HG03095 (cell line): ENCODE data around the gene EPB42.
"Not testable (repeated sequence)": the region's sequence is repeated elsewhere in the genome, so short reads cannot be mapped to it uniquely, and the experiment has no call there.

Experiments
- ATAC-seq: cut with Tn5 transposase; IDR thresholded peaks from one replicate; pipeline ENCODE4 v1.9.1; 2021; ENCODE audit warnings: moderate library complexity; ENCODE audit not compliant: unreplicated experiment

The EPB42 gene

DNA sequence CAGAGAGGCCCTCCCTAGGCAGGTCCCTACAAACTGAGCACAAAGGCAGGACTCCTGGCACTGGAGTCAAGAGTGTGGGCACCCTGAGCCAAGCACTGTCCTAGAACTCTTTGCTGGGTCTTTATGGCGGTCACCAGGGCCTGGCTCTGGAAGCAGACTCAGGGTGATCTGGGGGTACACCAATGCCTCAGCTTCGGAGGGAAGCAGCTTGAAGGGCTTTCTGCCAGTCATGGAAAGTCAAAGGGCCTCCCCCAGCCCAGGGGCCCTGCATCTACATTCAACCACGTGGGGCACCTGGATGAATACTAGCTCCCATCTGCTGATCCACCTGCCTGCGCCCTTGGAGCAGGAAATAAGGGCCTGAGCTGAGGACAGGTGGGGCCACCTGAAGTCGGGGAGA is 7.4 kb downstream of the EPB42 start:
- no peak for ATAC-seq

DNA sequence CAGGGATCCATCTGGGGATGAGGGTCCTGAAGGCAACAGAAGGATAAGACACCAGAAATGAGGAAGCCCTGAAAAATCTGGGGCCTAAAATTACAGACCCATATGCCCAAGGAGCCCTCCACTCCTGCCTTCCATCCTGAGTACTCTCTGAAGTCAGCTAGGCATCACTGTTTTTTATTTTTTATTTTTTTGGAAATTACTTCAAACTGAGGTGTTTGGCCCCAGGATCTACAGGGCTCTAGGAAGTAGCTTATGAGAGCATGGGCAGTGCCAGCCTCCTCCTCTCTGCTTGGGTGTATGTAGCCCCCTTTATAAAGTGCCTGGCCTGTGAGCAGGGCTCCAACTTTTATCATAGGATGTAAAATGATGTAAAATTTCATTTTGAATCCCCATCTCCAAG is 7.9 kb downstream of the EPB42 start:
- no peak for ATAC-seq

DNA sequence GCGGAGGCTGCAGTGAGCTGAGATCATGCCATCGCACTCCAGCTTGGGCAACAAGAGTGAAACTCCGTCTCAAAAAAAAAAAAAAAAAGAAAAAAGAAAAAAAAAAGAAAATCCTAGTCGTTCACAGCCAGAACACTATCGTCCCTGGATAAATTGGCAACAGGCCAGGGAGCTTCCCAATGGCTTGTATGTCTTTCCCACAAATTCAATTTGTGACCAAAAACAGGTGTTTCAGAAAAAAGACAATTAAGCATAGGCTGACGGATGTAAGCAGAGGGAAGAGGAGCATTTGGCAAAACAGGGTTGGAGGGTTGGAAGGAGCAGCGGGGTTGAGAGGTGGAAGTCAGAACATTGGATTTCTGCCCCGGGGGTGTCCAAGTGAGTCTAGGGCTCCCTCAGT is 8.5 kb downstream of the EPB42 start:
- ATAC-seq, result no peak

DNA sequence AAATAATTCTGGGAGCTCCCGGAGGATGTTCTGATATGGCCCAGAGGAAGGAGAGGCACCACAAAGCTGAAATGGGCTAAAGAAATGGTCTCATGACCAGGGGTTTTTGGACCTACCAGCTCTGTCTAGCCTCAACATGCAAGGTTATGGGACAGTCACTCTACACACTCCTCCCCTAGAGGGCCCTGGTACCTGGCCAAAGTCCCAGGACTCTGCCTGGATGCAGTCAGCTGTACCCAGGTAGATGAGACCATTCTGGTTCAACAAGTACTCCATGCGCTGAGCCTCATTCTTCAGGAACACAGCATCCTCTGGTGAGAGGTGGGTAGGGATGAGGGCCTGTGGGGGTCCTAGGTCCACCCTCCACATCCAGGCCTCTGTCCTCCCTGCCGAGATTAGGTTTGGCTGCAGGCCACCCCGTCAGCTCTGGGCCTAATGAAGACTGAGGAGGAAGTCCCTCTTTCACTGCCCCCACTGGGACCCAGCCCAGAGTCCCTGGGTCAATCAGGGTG is 9.5 kb downstream of the EPB42 start:
- no peak for ATAC-seq

DNA sequence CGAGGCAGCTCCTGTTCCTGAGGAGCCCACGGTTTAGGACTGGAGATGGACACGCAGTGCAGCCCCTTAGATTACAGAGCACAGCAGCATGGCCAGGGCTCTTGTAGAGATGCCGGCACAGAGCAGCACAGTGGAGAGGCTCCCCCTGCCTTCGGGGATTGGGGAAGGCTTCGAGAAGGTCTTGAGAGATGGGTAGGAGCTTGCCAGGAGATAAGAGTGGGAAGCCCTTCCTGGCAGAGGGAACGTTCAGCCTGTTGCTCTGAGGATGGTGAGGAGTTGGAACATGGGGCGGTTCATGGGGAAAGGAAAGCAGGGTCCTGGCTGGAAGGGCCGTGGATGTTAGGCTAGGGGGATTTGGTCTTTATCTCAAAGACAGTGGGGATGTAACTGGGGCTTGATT is 10.0 kb downstream of the EPB42 start:
- no peak for ATAC-seq

DNA sequence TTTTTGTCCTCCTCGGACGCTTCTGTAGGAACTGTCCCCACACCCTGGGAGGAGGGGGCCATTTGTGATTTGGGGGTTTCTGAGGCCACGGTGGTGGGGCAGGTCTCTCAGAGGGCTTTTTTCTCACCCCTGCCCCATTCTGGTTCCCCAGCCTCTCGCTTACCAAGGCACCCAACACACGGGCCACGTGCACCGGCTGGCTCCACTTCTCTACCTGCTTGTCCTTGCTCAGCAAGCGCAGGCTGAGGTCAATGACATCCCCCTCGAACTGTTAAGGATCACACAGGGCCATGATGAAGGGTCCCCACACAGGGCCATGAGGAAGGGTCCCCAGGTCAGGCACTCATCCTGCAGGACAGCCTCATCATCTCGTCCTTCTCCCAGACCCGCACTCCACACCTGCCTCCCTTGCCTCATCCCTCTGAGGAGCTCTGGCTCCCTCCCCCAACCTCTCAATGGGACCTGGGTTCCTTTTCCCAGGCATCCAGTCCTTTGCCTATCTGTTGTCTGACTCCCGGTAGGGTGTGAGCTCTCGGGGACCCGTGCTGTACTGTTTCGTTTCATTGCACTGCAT is 10.6 kb downstream of the EPB42 start:
- ATAC-seq, result no peak

DNA sequence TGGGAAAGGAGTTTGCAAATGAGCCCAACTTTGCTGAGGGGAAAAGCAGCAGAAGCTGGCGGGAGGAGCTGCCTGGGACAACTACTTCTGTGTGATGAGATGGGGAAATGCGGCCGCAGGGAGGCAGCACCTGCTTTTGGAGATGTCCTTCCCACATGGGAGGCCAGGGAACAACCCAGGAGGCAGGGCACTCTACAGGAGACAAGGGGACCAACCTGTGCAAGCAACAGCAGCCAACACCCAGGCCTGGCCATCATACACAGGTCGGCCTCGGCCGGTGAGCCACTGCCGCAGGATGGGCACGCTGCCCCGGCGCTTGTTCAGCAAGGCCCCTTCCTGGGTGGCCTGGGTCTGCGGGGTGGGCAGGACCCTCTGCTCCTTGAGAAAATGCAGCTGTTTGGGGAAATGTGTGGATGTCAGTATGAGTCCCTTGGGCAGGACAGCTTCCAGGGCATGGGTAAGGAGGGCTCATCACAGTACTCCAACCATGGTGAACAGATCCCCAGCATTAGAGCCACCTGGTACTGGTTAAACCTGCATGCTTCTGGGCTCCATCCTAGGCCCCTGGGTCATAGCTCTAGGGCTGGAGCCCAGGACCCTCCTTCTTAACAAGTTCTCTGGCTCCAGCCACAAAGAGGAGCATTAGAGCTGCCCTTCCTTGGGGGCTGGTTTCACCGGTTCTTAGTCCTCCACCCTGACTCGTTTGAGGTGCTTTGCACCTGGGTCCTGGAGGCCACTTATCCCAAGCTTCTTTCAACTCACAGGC is 11.6 kb downstream of the EPB42 start:
- no peak for ATAC-seq

DNA sequence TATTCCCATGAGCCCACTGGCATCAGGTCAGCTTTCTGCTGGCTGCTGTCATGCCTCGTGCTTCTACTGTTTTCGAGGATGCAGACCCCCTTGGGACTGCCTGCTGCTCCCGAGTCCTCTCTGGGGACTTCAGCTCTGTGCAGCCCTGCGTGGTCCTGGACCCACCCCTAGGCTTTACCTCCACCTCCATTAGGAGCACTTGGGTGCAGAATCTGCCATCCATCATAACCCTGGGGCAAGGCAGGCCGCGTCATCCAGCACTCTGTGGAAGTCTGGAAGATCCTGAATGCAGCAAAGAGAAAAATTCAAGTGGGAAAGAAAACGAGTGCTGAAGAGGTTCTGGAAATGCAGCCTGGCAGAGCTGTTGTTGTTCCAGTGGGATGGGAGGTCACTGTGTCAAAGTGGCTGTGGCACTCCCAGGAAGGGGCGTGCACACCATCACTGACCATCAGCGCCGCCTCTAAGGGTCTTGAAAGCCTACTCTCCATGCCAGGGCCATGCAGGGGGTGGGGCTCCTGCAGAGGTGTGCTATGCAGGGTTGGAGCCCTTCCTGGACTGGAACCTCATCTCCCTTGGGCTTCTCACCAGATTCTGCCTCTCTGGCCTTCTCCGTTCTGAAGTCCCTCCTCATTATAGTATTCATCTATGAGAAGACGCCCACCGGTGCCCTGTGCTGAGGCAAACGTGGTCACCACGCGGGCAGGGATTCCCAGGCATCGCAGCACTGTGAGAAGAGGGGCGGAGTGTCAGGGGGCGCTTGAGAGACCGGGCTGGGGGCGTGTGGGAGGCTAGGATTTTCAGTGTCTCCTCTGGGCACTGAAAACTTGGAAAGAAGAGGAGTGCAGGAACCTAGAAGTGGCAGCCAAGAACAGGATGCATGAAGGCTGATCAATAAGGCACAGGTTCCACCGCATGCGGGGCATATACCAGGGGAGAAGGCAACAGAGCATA is 12.5 kb downstream of the EPB42 start:
- ATAC-seq, result no peak

DNA sequence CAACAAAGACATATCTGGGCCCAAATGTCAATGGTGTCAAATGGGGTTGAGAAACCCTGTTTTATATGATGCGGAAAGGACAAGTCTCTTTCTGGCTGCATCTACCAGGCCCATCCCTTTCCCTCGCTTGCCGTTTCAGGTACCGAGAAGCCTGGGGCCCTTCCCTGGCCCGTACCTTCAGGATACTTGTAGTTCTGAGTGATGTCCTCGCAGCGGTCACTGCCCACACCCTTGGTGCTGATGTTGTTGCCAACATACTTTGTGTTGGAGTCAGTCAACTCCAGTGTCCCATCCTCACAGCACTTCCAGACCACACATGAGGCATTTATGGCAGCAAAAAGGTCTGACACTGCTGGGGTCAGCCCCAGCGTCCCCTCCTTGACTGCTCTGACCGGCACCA is 13.8 kb downstream of the EPB42 start:
- ATAC-seq, result no peak

DNA sequence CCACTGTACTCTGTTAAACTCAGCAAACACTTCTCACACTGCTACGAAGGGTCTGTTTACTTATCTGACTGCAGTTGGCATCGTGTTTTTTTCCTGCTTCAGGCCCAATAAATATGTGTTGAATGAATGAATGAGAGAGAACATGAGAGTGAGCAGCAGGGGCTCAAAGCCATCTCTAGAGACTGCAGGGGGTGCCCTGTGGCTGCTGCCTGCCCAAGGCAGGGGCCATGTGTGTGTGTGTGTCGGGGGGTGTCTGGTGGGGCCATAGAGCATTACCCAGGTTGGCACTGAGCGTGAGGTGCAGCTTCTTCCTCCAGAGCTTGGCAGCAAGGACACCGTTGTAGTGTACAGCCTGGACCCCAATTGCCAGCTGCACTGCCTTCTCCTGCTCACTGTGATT is 14.8 kb downstream of the EPB42 start:
- ATAC-seq, result no peak

DNA sequence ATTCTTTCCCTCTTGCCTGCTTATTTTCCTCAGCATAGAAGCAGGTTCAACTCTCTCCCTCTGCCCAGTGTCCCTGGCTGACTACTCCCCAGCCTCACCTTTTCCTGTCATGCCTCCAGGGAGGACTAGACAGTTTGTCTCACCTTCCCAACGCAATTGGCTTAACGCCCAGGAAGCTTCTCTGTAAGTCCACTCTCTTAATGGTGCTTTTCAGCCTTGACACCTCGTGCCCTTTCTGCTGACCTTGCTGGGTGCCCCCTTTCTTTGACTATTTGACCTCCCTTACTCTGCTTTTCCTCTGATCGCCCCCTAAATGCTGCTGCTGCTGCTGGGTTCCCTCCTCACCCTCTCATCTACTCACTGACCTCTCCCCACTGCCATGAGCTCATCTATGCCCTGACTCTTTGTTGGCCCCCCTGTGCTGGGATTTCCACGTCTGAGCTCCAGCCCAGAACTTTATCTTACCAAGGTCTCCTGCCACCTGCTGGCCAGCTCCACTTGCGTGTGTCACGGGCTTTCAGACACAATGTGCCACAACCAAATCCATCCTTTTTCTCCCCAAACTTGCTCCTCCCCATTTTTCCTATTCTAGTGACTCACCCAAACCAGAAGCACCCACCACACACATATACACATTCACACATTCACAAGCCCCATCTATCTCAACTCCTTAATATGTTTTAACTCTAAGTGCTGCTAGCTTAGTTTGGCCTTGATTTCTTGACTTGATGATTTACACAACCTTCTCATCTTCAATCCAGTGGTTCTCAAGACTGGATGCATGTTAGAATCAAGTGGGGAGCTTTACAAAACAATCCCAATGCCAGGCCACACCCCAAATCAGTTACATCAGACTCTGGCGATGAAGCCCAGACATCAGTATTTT is 16.6 kb downstream of the EPB42 start:
- ATAC-seq, result no peak

DNA sequence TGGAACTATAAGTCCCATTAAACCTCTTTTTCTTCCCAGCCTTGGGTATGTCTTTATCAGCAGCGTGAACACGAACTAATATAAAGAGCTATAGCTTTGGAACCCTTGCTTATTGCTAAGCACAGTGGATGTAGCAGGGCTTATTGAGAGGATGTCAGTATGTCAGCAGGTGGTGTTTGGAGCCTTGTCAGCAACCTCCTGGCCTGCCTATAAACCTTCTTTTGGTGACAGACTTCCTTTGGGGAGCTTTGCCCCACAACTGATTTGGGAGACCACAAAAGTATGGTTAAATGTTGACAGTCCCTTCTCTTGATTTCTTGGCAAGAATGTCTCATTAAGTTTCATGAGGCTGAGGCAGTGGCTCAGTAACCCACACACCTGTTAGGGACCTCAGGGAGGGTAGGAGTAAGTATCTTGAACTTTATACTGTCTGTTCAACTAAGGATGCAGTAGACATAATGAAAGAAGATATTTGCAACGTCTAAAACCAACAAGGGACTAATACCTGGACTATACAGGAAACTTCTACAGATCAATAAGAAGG is 20.8 kb downstream of the EPB42 start:
- ATAC-seq, result no peak

DNA sequence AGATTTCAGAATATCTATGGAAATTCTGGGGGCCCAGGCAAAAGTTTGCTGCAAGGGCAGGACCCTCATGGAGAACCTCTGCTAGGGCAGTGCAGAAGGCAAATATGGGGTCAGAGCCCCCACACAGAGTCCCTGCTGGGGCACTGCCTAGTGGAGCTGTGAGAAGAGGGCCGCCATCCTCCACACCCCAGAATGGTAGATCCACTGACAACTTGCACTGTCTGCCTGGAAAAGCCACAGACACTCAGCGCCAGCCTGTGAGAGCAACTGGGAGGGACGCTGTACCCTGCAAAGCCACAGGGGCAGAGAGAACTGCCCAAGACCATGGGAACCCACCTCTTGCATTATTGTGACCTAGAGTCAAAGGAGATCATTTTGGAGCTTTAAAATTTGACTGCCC is 21.8 kb downstream of the EPB42 start:
- ATAC-seq, result no peak

DNA sequence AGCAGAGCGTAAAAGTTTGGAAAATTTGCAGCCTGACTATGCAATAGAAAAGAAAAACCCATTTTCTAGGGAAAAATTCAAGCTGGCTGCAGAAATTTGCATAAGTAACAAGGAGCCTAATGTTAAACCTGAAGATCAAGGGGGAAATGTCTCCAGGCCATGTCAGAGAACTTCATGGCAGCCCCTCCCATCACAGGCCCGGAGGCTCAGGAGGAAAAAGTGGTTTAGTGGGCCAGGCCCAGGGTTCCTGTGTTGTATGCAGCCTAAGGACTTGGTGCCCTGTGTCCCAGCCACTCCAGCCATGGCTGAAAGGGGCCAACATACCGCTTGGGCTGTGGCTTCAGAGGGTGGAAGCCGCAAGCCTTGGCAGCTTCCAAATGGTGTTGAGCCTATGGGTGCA is 22.3 kb downstream of the EPB42 start:
- not testable (repeated sequence) for ATAC-seq

DNA sequence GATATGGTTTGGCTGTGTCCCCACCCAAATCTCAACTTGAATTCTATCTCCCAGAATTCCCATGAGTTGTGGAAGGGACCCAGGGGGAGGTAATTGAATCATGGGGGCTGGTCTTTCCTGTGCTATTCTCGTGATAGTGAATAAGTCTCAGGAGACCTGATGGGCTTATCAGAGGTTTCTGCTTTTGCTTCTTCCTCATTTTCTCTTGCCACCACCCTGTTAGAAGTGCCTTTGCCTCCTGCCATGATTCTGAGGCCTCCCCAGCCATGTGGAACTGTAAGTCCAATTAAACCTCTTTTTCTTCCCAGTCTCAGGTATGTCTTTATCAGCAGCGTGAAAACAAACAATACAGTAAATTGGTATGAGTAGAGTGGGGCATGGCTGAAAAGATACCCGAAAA is 23.0 kb downstream of the EPB42 start:
- ATAC-seq, result not testable (repeated sequence)

DNA sequence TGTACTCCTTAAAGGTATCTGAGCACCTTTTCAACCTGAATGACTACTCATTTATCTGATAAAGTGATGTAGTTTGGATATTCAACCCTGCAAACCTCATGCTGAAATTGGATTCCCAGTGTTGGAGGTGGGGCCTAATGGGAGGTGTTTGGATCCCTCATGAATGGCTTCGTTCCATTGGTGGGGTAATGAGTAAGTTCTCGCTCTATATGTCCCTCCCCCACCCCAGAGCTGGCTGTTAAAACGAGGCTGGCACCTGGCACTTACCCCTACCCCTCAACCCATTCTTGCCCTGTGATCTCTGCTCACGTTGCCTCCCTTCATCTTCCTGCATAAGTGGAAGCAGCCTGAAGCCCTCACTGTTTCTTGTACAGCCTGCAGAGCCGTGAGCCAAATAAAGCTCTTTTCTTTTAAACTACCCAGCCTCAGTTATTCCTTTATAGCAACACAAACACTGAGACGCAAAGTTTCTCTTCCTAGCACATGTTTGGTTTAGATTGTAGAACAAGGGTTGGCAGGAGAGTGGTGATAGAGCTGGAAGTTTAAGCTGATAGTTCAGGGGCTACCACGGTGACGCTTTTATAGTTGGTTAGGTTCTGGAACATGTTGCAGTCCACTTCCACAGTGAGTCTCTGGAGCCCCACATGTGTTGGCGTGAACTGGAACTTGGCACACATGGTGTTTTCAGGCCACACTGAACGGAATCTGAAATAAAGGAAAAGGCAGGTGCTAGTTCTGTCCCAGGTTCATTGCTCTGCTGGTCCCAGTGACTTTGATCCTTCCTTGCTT is 23.9 kb downstream of the EPB42 start:
- no peak for ATAC-seq

DNA sequence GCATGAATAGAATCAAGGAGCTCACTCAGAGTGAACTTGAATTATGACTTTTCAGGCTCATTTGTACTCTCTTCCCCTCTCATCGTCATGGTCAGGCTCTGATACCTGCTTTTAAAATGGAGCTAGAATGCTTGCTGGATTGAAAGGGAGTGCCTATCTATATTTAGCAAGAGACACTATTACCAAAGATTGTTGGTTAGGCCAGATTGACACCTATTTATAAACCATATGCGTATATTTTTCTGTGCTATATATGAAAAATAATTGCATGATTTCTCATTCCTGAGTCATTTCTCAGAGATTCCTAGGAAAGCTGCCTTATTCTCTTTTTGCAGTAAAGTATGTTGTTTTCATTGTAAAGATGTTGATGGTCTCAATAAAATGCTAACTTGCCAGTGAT is 26.0 kb downstream of the EPB42 start:
- no peak for ATAC-seq

DNA sequence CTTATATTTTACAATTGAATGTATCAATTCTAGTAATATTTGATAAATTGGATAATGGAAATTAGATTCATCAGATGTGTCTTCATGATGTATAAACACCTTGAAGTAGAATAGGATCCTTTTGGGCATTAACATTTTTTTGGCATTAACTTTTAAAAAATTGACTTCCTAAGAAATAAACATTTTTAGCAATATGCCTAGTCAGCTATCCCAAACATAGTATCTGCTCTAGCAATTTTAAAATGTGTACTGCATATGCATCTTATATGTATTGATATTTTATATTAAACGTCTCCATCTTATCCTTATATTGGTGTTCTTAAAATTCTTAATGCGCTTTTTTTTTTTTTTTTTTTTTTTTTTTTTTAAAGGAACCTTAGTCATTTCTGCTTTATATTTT is 27.1 kb downstream of the EPB42 start:
- no peak for ATAC-seq

DNA sequence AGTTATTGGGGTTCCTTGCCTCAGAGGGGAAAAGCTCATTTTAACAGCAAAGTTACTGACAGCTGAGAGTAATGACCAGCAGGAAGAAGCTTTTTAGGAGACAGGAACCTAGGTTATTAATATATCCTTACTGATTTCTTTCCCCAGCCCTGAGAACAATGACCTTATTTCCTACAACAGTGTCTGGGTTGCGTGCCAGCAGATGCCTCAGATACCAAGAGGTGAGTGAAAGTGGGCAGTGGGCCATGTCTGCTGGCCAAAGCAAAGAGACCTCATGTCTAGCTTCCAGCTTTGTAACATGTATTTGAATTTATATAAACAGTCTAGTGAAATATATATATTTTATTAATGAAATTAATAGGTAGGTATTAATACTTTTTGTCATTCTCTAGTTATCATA is 30.6 kb downstream of the EPB42 start:
- ATAC-seq, result no peak

DNA sequence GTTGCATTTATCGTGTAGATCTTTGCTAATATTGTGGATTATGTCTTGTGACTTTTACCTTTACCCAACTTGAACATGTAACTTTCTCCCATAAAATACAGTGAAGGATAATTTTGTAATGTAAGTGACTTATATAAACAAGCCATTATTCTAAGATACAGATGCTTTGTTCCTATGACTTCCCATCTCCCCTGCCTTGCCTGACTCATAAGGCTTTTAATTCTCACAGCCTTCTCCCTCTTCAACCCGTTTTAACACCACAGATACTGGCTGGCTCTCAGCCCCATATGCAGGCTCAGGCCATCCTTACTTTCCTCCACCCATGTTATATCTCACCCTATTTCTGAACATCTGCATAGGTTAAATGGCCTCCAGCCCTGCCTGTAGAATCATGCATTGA is 31.5 kb downstream of the EPB42 start:
- ATAC-seq, result no peak
